ENCODE results near the gene VKORC1.

Gene VKORC1

DNA sequence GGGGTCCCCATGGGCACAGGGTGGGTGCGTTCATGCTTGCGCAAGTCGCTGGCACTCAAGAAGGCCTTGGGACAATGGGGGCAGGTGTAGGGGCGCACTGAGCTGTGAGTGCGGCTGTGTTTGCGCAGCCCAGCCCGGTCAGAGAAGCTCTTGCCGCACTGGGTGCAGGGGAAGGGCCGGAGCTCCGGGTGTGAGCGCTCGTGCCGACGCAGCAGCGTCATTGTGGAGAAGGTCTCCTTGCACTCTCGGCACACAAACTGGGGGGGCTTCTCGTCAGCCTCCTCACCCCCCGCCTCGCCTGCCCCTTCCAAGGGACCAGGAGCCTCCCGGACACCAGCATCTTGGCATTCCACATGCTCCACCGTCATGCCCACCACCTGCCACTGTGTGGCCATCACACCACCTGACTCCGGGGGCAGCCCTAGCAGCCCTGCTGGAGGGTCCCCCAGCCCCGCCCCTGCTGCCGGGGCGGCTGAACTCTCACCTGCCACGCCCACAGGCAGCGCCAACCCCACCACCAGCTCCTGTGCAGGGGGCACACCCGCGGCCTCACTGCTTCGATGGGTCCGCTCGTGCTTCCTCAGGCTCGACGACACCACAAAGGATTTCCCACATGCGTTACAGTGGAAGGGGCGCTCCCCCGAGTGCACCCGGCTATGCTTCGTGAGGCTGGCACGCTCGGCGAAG lies 33.3 kb downstream of the VKORC1 start:
- DNase-seq: no peak

DNA sequence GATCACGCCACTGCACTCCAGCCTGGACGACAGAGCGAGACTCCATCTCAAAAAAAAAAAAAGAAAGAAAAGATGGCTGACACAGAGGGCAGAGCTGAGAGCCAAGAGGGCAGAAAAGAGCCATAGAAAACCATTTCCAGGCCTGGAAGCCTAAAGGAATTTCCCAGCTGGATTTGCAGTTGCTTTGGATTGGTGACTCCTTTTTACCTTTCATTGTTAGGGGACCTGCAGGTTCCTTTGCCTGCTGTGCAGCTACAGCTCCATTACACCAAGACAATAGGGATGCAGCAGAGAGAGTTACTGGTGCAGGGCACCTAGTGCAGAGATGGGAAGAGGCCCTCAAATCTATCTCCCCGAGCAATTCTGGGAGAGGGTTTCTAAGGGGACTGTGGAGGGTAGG lies 39.0 kb downstream of the VKORC1 start:
- DNase-seq: no peak

DNA sequence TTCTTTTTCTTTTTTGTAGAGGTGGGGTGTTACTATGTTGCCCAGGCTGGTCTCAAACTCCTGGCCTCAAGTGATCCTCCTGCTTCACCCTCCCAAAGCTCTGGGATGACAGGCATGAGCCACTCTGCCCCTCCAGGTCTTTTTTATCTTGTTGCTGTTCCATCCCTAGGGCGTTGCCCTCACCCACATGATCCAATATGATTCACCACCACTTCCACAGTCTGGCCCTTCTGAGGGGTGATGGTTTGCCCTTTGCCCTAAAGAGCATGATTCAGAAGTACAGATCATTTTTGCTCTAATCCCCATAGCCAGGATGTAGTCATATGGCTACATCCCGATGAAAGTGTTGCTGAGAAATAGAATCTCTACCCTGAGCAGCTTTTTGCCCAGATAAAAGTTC lies 42.5 kb downstream of the VKORC1 start:
- DNase-seq: peak; percentile 95

DNA sequence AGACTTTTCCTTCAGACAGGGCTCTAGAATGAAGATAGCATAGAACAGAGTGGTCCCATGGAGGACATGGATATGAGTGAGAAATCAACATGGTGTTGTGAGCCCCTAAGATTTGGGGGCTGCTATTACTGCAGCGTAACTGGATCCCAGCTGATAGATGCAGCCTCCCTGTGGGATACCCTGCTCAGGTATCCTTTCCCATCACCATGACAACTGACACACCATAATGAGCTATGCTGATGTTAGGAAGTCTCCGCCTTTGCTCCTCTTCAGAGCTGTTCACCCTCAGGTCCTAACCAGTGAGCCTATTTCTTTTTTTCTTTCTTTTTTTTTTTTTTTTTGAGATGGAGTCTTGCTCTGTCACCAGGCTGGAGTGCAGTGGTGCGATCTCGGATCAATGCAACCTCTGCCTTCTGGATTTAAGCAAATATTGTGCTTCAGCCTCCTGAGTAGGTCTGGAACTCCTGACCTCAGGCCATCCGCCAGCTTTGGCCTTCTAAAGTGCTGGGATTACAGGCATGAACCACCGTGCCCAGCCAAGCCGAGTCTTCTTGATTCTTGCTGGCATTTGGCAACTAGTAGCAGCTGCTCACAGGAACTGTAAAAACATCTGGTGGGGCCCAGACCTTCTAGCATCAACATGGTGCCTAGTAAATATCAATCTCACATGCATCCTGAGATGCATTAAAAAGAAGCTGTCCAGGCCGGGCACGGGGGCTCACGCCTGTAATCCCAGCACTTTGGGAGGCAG lies 44.1 kb downstream of the VKORC1 start:
- no peak for DNase-seq

DNA sequence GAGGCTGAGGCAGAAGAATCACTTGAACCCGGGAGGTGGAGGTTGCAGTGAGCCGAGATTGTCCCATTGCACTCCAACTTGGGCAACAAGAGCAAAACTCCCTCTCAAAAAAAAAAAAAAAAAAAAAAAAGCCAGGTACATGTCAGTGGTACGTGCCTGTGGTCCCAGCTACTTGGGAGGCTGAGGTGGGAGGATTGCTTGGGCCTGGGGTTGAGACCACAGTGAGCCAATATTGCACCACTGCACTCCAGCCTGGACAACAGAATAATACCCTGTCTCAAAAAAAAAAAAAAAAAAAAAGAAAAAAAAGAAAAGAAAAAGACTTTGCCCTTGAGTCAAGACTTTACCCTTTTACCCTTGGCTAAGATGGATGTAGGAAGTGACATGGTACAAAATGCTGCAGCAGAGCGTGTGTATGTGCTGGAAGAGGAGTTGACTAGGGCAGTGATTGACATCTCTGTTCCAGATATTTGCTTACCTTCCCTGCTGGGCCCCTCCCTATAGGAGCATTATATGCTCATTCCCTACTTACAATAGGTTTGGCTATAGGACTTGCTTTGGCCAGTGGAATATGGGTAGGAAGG lies 50.6 kb downstream of the VKORC1 start:
- DNase-seq: no peak

DNA sequence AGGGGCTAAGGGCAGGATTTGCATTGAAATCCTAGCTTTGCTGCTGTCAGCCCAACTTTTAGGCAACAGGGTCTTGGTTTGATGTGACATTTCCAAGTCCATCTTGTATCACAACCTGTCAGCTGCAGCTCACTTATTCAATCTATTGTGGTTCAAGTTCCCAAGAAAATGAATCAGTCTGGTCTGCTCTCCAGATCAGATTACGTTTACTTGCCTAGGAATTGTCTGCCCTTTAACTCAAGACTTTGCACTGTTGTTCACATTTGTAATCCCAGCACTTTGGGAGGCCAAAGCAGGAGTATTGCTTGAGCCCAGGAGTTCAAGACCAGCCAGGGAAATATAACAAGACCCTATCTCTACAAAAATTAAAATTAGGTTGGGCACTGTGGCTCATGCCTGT lies 51.2 kb downstream of the VKORC1 start:
- no peak for DNase-seq

DNA sequence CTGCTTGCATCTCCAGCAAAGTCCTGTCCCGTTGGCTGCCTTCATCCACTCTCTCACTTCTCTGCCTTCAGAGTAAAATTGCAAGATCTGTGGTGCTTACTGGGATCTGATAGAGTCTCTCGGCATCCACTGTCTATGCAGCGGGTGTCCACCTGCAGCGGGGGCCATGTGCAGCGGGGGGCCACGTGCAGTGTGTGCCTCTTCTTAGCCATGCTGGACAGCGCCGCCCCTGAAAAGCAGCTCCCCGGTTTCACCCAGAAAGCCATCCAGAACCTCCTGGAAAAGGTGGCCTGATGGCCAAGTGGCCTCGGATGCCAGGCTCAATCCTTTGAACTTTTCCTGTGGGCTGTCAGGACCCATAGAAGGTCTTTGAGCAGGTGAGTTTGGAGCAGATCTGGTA lies 51.7 kb downstream of the VKORC1 start:
- DNase-seq: no peak

Measured in NCI-H226 (cell line).